SK-N-SH treated with all-trans-retinoic acid at 6 μM for 48 hours (cell line): ENCODE results near the gene CAPZA3.
"Not testable (repeated sequence)": the region's sequence is repeated elsewhere in the genome, so short reads cannot be mapped to it uniquely, and the experiment has no call there.

ENCODE experiments used
- TCF4 ChIP-seq: fragments of 250-450 bp; sonication (Bioruptor Pico); IDR thresholded peaks from 2 replicates; pipeline ENCODE4 v1.8.0; 2021; ENCODE audit warnings: mild to moderate bottlenecking, moderate library complexity, borderline replicate concordance
- TOX ChIP-seq: fragments of 250-450 bp; sonication (Bioruptor Pico); IDR thresholded peaks from 2 replicates; pipeline ENCODE4 v1.8.0; 2021; ENCODE audit warnings: mild to moderate bottlenecking, moderate library complexity, borderline replicate concordance
- ZC3H10 ChIP-seq: fragments of 250-450 bp; sonication (Bioruptor Pico); IDR thresholded peaks from 2 replicates; pipeline ENCODE4 v1.5.1; 2021; ENCODE audit warnings: mild to moderate bottlenecking, moderate library complexity
- ZFP30 ChIP-seq: fragments of 450-650 bp; formaldehyde crosslinking; IDR thresholded peaks from 2 replicates; pipeline ENCODE4 v1.5.0; 2022; ENCODE audit warnings: mild to moderate bottlenecking, moderate library complexity
- ZNF8 ChIP-seq: fragments of 450-650 bp; formaldehyde crosslinking; IDR thresholded peaks from 2 replicates; pipeline ENCODE4 v1.5.0; 2020; ENCODE audit warnings: mild to moderate bottlenecking, moderate library complexity
- TF ChIP-seq, protein P1 (sequence below): fragments of 250-450 bp; sonication (Bioruptor Pico); IDR thresholded peaks from 2 replicates; pipeline ENCODE4 v1.8.0; 2021; ENCODE audit warnings: low read depth, mild to moderate bottlenecking, moderate library complexity, borderline replicate concordance
- TF ChIP-seq, protein P2 (sequence below): fragments of 250-450 bp; sonication (Bioruptor Pico); IDR thresholded peaks from 2 replicates; pipeline ENCODE4 v1.8.0; 2020; ENCODE audit warnings: mild to moderate bottlenecking, moderate library complexity, borderline replicate concordance

DNA sequence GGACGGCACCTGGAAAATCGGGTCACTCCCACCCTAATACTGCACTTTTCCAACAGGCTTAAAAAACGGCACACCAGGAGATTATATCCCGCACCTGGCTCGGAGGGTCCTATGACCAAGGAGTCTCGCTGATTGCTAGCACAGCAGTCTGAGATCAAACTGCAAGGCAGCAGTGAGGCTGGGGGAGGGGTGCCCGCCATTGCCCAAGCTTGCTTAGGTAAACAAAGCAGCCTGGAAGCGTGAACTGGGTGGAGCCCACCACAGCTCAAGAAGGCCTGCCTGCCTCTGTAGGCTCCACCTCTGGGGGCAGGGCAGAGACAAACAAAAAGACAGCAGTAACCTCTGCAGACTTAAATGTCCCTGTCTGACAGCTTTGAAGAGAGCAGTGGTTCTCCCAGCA lies 47.5 kb downstream of the CAPZA3 start:
- not testable (repeated sequence) for TF ChIP-seq TOX (CRISPR knock-in tag); ZFP30; ZNF8; ZC3H10; TCF4 (CRISPR knock-in tag)
- TF ChIP-seq, protein P1, sequence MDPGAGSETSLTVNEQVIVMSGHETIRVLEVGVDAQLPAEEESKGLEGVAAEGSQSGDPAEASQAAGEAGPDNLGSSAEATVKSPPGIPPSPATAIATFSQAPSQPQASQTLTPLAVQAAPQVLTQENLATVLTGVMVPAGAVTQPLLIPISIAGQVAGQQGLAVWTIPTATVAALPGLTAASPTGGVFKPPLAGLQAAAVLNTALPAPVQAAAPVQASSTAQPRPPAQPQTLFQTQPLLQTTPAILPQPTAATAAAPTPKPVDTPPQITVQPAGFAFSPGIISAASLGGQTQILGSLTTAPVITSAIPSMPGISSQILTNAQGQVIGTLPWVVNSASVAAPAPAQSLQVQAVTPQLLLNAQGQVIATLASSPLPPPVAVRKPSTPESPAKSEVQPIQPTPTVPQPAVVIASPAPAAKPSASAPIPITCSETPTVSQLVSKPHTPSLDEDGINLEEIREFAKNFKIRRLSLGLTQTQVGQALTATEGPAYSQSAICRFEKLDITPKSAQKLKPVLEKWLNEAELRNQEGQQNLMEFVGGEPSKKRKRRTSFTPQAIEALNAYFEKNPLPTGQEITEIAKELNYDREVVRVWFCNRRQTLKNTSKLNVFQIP: not testable (repeated sequence)
- TF ChIP-seq, protein P2, sequence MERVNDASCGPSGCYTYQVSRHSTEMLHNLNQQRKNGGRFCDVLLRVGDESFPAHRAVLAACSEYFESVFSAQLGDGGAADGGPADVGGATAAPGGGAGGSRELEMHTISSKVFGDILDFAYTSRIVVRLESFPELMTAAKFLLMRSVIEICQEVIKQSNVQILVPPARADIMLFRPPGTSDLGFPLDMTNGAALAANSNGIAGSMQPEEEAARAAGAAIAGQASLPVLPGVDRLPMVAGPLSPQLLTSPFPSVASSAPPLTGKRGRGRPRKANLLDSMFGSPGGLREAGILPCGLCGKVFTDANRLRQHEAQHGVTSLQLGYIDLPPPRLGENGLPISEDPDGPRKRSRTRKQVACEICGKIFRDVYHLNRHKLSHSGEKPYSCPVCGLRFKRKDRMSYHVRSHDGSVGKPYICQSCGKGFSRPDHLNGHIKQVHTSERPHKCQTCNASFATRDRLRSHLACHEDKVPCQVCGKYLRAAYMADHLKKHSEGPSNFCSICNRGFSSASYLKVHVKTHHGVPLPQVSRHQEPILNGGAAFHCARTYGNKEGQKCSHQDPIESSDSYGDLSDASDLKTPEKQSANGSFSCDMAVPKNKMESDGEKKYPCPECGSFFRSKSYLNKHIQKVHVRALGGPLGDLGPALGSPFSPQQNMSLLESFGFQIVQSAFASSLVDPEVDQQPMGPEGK: not testable (repeated sequence)
